C4-2B (cell line): Measurements from ENCODE around the gene DOLK.

Experiments used
- CTCF ChIP-seq: fragments of 450-650 bp; conservative IDR thresholded peaks from 2 replicates; pipeline ENCODE4 v1.5.1; 2017; ENCODE audit warnings: mild to moderate bottlenecking
- ZFX ChIP-seq: fragments of 450-650 bp; IDR thresholded peaks from 2 replicates; pipeline ENCODE4 v1.6.1; 2017

GRCh38 chr9:128901822-128902221 is 45.6 kb downstream of the DOLK start:
- TF ChIP-seq CTCF: no peak
- TF ChIP-seq ZFX: no peak
